ENCODE data around the gene SORCS2. TPM values are rescaled to one million over a fixed set of nuclear protein-coding genes. Genes with fewer than 3 reads are reported as not detected.

Gene SORCS2
- total and polyA plus RNA-seq, 2 of the 8 experiments (the other 6 are each of a cell fraction or from before 2014, with no cell fraction given) = 0.36 to 1.8 TPM

- Histone ChIP-seq H2BK120ac (replicated peaks; ENCODE audit: low read depth, low read length) (no peak overlapping the region), H3K4me3 (ENCODE audit: extremely low read depth in 1 of 4, insufficient read depth in 2 of 4, low read depth in 3 of 4, low read length in 4 of 4) (no peak overlapping the region), H3K18ac (ENCODE audit: extremely low read depth, low read length) (no peak overlapping the region), H3K23me2 (ENCODE audit: low read depth, low read length) (peaks cover 14% of the 10 kb centered on the region; the same call in 1 of the 2 replicates), H3K4me2 (ENCODE audit: insufficient read depth in 1 of 2, low read depth in 2 of 2, low read length in 2 of 2) (no peak overlapping the region), H3K14ac (ENCODE audit: insufficient read length) (no peak overlapping the region), H2BK5ac (ENCODE audit: low read depth, low read length) (no peak overlapping the region), H3K79me2 (ENCODE audit: control insufficient read depth in 1 of 2, insufficient read depth in 2 of 2, low read length in 2 of 2) (no peaks in the 10 kb centered on the region), H4K8ac (ENCODE audit: extremely low read depth, insufficient read depth, low read length) (no peak overlapping the region), H3K9ac (replicated peaks in 1 of 4; ENCODE audit: extremely low read depth in 1 of 4, low read depth in 3 of 4, low read length in 3 of 4) (no peak overlapping the region), H4K5ac (ENCODE audit: insufficient read length, low read depth, low read length) (no peak overlapping the region), H4K91ac (replicated peaks; ENCODE audit: insufficient read length, low read length) (no peak overlapping the region), H3K4ac (replicated peaks; ENCODE audit: insufficient read length, low read depth, low read length) (no peak overlapping the region), H3K36me3 (ENCODE audit: control insufficient read depth in 2 of 4, insufficient read depth in 4 of 4, low read length in 3 of 4) (no peaks in the 10 kb centered on the region), H3K27me3 (replicated peaks in 1 of 4; ENCODE audit: control insufficient read depth in 3 of 4, extremely low read depth in 1 of 4, insufficient read depth in 3 of 4, low read length in 3 of 4) (no peaks in the 10 kb centered on the region), H2AFZ (ENCODE audit: low read length) (no peak overlapping the region), H3K56ac (replicated peaks; ENCODE audit: insufficient read length, low read depth, low read length) (no peak overlapping the region), H2AK5ac (ENCODE audit: low read depth, low read length) (no peak overlapping the region), H3K9me3 (ENCODE audit: insufficient read depth in 2 of 2, low read depth in 1 of 2, low read length in 1 of 2) (no peaks in the 10 kb centered on the region), H3K23ac (ENCODE audit: insufficient read length) (no peak overlapping the region), H3K27ac (ENCODE audit: low read depth, low read length) (no peak overlapping the region), H2BK15ac (ENCODE audit: low read length) (no peak overlapping the region), H2BK20ac (ENCODE audit: low read length) (no peak overlapping the region), H3K79me1 (ENCODE audit: low read depth, low read length) (no peaks in the 10 kb centered on the region), H3K4me1 (replicated peaks in 1 of 4; ENCODE audit: control insufficient read depth in 3 of 4, insufficient read depth in 4 of 4, low read length in 3 of 4) (peaks cover 0 to 7% (median 2%) of the 10 kb centered on the region in 4 experiments; a peak in 2 of 7 replicates), H2BK12ac (ENCODE audit: low read depth, low read length) (no peak overlapping the region), H4K20me1 (replicated peaks in 1 of 2; ENCODE audit: control insufficient read depth in 1 of 2, insufficient read depth in 2 of 2, low read length in 2 of 2) (peaks cover 0 to 6% of the 10 kb centered on the region in 2 experiments)
- no peak for DNase-seq (ENCODE audit: low read depth in 1 of 2, low spot score in 2 of 2)
- FAIRE-seq = no peak
- ChIA-PET POLR2A (ENCODE audit: partially characterized antibody) (no interaction called here), CTCF (ENCODE audit: partially characterized antibody) (interaction anchor here (0.7 to 1.2 kb wide), 2 partner anchors 10 to 462 kb away, joined by 3 read pairs; no protein-coding TSS in a partner anchor)
- 92% methylated on average over 13 of the region's 13 CpGs; no CpG with 5 or more reads in 1 of the 2 experiments for WGBS, 2 experiments (ENCODE audit: extremely low coverage in 1 of 2, insufficient coverage in 1 of 2, insufficient read length in 1 of 2, insufficient replicate concordance in 2 of 2, low coverage in 1 of 2, low lambda C conversion rate in 2 of 2, missing lambda C conversion rate in 1 of 2)
- TF ChIP-seq SUZ12 (IDR thresholded peaks at IDR 0.05; ENCODE audit: low read length) (no peak), KDM5A (IDR thresholded peaks at IDR 0.05; ENCODE audit: low read length) (no peak), KDM1A (IDR thresholded peaks at IDR 0.05; ENCODE audit: borderline replicate concordance, low read length) (no peak), USF2 (IDR thresholded peaks at IDR 0.05; ENCODE audit: low read length) (no peak), SAP30 (IDR thresholded peaks at IDR 0.05; ENCODE audit: insufficient read depth, insufficient replicate concordance, low read length) (no peak), POLR2A (IDR thresholded peaks at IDR 0.05; ENCODE audit: control extremely low read depth in 1 of 2, low read depth in 2 of 2, low read length in 2 of 2) (no peak), HDAC2 (IDR thresholded peaks at IDR 0.05; ENCODE audit: borderline replicate concordance in 1 of 2, low read depth in 2 of 2, low read length in 2 of 2) (no peak), CREB1 (IDR thresholded peaks at IDR 0.05) (no peak), ATF3 (IDR thresholded peaks at IDR 0.05; ENCODE audit: insufficient read depth, low read depth, low read length) (no peak), NANOG (IDR thresholded peaks at IDR 0.05; ENCODE audit: insufficient read depth, low read depth, low read length, poor library complexity, severe bottlenecking) (no peak), TBP (IDR thresholded peaks at IDR 0.05; ENCODE audit: low read depth, low read length) (no peak), KDM4A (IDR thresholded peaks at IDR 0.05; ENCODE audit: low read depth, low read length, severe bottlenecking) (no peak), CBX5 (IDR thresholded peaks at IDR 0.05; ENCODE audit: low read depth, low read length) (no peak)
Observed at GRCh38 chr4:7694324-7694723, 502.0 kb downstream of the SORCS2 start.
